ENCODE results near the gene ADPRHL1.

Gene ADPRHL1

GRCh38 chr13:113358653-113359190, 94.6 kb downstream of the ADPRHL1 start:
- Mint-ChIP-seq H3K4me3 (no peak overlapping the region), H3K27ac (no peak overlapping the region), H3K27me3 (peaks cover 28% of the 10 kb centered on the region), H3K9me3 (no peaks in the 10 kb centered on the region), H3K4me1 (peaks cover 7% of the 10 kb centered on the region)
- DNase-seq (no peak), ATAC-seq (no peak)

DNA sequence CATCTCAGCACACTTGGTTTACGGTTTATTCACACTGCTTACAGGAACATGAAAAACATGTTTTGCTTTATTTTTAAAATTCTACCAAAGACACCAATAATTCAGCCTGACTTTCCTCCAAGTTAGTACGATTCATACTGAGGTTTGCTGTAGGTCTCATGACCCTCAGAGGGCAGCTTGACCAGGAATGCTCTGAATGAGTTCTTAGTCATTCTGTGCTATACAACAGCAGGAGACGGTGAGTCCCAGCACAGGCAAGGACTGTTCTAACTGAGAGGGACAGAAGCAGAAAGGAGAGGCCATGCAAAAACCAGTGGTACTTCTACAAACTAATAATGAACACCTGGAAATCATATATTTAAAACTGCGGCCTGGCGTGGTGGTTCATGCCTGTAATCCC, 95.8 kb downstream of the ADPRHL1 start:
- no peak overlapping the region for H3K27ac Mint-ChIP-seq
- H3K4me1 Mint-ChIP-seq: peaks cover 2% of the 10 kb centered on the region
- no peak overlapping the region for H3K4me3 Mint-ChIP-seq
- no peak for ATAC-seq
- peaks cover 19% of the 10 kb centered on the region for H3K27me3 Mint-ChIP-seq
- H3K9me3 Mint-ChIP-seq: no peaks in the 10 kb centered on the region
- DNase-seq: no peak

DNA sequence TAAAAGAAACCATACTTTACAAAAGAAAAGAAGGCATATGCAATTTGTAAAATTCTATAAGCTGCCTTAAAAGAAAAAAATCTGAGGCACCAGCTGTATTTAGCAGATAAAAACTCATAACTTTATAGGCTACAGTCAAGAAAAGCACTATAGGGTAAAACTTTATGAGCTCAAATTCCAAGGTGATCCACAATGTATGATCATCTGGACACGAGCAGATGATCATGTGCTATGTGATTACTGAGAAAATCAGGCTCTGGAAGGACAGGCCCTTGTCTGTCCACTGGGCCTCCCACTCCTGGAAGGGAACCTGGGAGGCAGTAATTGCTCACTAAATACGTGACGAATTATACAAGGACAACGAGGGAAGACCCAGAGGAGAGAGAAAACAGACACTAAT, 96.7 kb downstream of the ADPRHL1 start:
- Mint-ChIP-seq H3K27me3 (peaks cover 13% of the 10 kb centered on the region), H3K9me3 (no peaks in the 10 kb centered on the region), H3K4me3 (no peak overlapping the region), H3K27ac (no peak overlapping the region), H3K4me1 (no peaks in the 10 kb centered on the region)
- ATAC-seq (no peak), DNase-seq (no peak)

DNA sequence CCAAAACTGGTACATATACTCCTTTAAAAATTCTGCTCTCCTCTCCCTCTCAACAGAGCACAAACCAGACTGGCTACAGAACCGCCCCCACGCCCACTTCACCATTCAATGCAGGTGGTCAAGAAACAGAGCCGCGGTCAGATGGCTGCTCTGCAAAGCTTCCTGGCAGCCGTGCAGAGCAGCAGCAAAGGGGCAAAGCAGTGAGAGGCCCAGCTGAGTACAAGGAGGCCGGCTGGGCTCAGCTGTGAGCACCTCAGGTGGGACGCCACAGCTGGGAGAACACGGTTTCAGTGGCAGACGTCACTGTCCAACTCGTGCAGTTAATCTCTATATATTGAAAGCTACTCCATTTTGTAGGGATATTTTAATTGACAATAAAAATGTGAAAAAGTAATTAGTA, 97.7 kb downstream of the ADPRHL1 start:
- no peaks in the 10 kb centered on the region for H3K9me3 Mint-ChIP-seq
- peaks cover 12% of the 10 kb centered on the region for H3K27me3 Mint-ChIP-seq
- H3K4me3 Mint-ChIP-seq: no peak overlapping the region
- no peak for ATAC-seq
- no peak for DNase-seq
- H3K27ac Mint-ChIP-seq: no peak overlapping the region
- no peaks in the 10 kb centered on the region for H3K4me1 Mint-ChIP-seq

DNA sequence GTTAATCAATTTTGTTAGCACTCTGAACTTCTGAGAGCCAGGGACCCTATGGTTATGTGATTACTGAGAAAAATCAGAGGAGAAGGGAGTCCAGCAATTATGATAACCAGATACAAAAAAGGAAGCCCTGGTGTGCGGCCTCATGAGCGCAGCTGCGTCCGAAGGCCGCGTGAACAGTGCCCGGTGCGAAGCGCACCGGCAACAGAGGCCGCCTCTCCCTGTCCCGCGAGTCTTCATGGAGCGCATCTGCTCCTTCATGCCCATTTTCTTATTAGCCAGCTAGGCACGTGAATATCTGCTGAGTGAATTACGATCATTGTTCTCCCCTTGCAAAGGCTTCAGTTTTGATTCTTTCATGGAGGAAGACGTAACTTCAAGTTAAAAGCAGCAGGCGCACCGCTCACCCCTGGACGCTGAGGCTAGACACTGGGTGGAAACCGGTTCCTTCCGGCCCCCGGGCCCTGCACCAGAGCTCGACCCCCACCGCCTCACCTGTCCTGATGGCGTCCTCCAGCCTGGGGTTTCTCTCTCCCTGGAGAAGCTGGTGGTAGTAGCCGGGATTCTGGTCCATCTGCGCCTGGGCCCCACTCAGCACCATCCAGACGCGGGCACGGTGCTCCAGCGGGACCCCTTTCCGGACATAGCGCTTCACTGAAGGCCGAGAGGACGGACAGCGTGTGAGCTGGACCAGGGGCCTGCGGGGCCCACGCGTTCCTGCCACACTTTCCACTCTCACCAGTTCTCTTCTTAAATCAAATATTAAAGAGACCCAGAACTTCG, 98.3 kb downstream of the ADPRHL1 start:
- H3K4me1 Mint-ChIP-seq: no peaks in the 10 kb centered on the region
- no peak overlapping the region for H3K4me3 Mint-ChIP-seq
- H3K27me3 Mint-ChIP-seq: peaks cover 6% of the 10 kb centered on the region
- H3K9me3 Mint-ChIP-seq: no peaks in the 10 kb centered on the region
- H3K27ac Mint-ChIP-seq: no peak overlapping the region
- no peak for DNase-seq
- no peak for ATAC-seq

DNA sequence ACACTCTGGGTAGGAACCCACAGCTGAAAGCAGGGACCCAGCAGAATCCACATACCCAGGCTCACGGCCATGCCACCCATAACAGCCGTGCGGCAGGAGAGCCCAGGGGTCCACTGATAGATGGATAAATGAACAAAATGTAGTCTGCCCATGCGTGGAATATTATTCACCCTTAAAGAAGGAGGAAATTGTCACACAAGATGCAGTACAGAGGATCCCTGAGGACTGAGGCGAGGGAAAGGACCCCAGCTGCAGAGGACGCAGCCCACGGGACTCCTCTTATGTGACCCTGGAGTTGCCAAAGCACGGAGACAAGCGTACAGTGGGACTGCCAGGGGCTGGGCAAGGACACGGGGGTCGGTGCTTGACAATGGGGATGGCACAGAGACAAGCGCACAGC, 100.0 kb downstream of the ADPRHL1 start:
- no peaks in the 10 kb centered on the region for H3K4me1 Mint-ChIP-seq

DNA sequence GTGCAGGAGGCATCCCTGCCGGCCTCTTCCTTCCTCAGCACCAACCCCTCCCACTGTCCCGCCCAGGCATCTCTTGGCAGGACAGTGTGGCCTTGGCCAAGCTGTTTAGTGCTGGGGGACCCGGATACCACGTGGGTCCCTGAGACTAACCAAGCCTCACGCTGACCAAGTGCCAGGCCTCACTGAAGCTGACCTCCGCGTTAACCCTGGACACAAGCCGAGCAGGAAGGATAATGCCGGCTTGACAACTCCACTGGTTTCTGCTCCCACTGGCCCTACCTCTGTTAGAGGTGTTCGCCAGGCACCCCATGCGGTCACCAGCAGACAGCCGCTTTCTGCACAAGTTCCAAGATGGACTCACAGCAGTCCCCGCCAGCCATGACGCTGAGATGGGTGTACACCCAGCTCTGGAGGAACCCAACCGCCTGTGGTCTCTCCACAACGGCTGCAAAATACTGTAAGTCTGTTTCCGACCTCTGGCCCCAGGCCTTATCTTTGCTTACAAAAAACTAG, 101.7 kb downstream of the ADPRHL1 start:
- H3K9me3 Mint-ChIP-seq: peaks cover 0 to 8% of the 10 kb centered on the region in 2 donors
- no peak for DNase-seq
- no peaks in the 10 kb centered on the region for H3K4me1 Mint-ChIP-seq
- H3K27ac Mint-ChIP-seq: no peak overlapping the region
- no peaks in the 10 kb centered on the region for H3K27me3 Mint-ChIP-seq
- ATAC-seq: no peak
- no peak overlapping the region for H3K4me3 Mint-ChIP-seq

More for the DNA sequence above, 100.0 kb downstream of the ADPRHL1 start:
- Mint-ChIP-seq H3K9me3 (peaks cover 0 to 1% of the 10 kb centered on the region in 2 donors), H3K27ac (no peak overlapping the region), H3K27me3 (no peaks in the 10 kb centered on the region), H3K4me3 (no peak overlapping the region)
- no peak for ATAC-seq
- no peak for DNase-seq

DNA sequence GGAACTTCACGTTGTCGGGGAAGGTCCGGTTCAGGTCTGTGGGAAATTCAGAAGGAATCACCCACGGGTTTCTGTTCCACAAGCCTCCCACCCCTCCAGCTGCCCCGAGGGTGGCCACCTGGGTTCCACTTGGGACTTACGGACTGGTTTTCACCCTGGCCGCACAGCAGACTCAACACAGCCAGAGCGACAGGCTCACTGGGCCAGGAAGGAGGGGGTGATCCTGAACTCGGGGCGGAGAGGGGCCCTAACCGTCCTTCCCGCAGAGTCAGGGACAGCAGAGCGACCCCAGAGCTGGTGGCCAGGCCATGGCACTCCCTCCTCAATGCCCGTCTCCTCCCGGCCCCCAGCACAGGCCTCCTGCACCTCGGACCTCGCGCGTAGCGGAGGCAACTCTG, 102.4 kb downstream of the ADPRHL1 start:
- DNase-seq (no peak), ATAC-seq (no peak)
- H3K27ac Mint-ChIP-seq: no peak overlapping the region
- H3K9me3 Mint-ChIP-seq: peaks cover 0 to 8% of the 10 kb centered on the region in 2 donors
- H3K4me1 Mint-ChIP-seq: no peaks in the 10 kb centered on the region
- no peak overlapping the region for H3K4me3 Mint-ChIP-seq
- no peaks in the 10 kb centered on the region for H3K27me3 Mint-ChIP-seq

- Mint-ChIP-seq H3K4me3 (no peak overlapping the region), H3K9me3 (peaks cover 0 to 14% of the 10 kb centered on the region in 2 donors), H3K4me1 (no peaks in the 10 kb centered on the region), H3K27me3 (no peaks in the 10 kb centered on the region), H3K27ac (no peak overlapping the region)
- DNase-seq: no peak
- ATAC-seq: peak; percentile 42
Measured at GRCh38 chr13:113350065-113350937, 103.0 kb downstream of the ADPRHL1 start.

Data from stimulated activated naive CD8-positive, alpha-beta T cell treated with anti-CD3 and anti-CD28 coated beads, Interleukin-15, amount 100 ng/mL, for 72 hours (primary cell).